ENCODE data around the gene AOC1.

DNA sequence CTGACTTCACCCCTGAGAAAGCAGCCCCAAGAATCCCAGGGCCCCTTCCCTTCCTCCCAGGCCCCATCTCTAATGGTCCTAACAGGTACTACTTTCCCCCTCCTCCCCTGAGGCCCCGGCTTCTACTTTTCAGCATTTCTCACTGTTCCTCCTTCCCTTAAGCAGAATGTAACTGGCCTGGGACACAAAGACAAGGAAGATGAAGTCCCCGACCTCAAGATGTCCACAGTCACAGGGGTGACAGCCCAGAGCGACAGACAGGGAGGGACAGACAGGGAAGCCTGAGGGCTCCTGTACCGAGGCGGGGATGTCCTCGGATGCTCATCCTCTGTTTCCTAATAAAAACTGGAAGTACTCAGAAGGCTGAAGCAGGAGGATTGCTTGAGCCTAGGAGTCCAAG, 11.6 kb downstream of the AOC1 start:
- TF ChIP-seq POLR2AphosphoS5 (IDR thresholded peaks at IDR 0.05; ENCODE audit: low read depth, low read length), result no peak
- TF ChIP-seq, protein P1, sequence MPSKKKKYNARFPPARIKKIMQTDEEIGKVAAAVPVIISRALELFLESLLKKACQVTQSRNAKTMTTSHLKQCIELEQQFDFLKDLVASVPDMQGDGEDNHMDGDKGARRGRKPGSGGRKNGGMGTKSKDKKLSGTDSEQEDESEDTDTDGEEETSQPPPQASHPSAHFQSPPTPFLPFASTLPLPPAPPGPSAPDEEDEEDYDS (CRISPR knock-in tag; IDR thresholded peaks at IDR 0.05), result no peak
- TF ChIP-seq THAP11 (CRISPR knock-in tag; IDR thresholded peaks at IDR 0.05), result no peak
- TF ChIP-seq RXRA (CRISPR knock-in tag; IDR thresholded peaks at IDR 0.05), result no peak

Data from HepG2 (cell line).